GM21717 (cell line): ENCODE measurements around the gene NEDD9.

ENCODE experiments used
- ATAC-seq: cut with Tn5 transposase; IDR thresholded peaks from one replicate; pipeline ENCODE4 v1.9.1; 2021; ENCODE audit warnings: mild to moderate bottlenecking, moderate library complexity; ENCODE audit not compliant: unreplicated experiment

Gene NEDD9

DNA sequence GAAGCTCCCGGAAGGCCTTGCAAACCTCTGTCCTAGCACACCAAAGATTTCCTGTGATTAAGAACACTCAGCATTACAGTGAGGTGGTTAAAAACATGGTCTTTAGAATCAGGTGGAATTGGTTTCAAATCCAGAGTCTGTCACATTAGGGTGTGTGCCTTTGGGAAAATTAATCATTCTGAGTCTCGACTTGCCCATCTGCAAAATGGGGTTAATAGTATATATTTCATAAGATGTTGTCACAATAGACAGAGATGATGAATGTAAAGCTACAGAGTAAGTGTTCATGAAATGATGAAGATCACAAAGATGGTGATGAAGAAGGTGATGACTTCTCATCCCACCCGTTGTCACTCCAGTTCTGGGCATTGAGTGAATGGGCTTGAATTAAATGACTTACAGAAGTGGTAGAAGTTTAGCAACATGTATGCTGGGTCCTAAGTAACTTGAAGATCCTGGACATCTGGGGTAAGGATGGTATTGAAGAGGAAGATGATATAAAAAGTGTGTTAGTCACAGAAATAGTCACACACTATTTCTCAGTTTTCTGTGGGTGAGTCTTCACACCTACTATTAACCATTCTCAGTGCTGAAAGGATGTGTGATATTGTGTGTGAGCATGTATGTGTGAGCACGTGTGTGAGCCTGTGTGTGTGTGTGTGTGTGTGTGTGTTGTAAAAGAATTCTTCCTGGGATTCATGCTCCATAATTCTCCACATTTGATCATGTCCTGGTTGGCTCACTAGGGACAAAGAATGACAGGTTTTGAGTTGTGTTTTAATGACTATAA is 28.0 kb upstream of the NEDD9 start:
- no peak for ATAC-seq

DNA sequence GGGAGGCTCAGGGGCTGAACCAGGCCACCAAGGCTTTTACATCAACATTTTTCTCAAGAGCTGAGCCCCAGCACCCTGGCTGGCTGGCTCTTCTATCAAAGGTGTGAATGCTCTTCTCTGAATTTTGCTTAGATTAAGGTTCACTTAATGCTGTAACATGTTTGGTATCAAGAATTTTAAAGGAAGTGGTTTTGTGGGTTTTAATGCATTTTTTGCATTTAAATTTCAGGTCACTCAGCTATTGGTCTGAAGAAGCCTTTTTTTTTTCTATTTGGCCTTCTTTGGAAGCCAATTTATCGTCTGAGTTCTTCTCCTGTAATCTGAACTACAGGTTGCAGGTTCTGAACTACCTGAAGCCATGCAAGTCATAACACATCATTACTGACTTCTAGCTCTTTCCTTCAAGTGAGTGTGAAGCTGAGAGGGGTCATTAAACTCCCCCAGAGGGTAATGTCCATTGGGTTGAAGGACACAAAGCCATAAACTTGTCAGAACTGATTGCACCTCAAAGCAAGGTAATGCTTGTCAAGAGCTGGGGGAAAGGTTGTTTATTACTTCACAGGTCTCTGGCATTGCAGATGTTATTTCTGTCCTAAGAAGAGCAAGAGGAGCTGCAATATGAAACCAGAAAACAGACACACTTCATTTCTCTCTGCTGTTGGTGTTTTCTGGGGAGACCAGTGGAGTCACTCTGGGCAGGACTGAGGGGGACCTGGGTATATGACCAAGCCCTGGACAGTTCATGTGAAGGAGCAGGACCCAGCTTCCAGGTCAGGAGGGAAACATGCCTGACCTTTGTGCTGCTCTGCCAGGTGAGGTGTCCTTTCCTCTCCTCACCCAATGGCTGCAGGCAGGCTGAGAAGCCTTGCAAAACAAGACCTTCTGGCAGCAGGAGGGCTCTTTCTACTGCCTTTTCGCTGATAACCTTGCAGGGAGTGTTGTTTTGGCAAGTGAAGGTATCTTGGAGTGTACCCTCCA is 26.1 kb upstream of the NEDD9 start:
- ATAC-seq: peak; percentile 53

DNA sequence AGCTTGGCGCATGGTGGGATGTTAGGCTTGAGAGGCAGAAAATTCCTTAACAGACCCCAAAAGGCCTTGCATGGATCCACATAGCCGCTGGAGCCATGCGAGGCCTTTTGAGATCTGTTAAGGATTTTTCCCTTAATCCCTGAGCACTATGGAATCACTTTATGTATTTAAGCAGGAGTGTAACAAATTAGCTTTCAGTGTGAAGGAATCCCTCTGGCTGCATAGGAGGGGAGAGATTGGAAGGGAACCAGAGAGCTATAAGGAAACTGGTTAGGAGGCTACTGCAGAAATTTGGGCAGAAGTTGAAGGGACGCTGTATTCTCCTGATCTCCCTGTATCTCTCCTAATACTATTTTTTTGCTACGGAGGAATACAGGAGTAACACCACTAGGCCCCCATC is 23.1 kb upstream of the NEDD9 start:
- ATAC-seq: no peak

DNA sequence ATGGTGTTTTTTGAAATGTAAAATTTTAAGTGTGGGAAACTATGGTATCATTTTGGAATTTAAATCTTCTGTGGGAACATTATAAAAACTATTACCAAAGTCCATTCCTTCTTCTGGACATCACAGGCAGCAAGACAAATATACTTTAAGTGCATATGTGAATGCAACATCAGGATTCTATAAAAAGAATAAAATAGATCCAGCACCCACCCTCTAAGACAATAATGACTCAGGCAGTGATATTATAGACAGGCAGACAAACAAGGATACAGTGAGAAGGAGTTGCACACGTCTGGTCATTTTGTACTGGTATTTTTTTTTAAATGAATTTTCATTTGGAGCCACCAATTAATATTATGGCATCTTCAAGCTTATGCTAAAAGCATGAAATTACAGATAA is 21.1 kb upstream of the NEDD9 start:
- ATAC-seq: no peak

DNA sequence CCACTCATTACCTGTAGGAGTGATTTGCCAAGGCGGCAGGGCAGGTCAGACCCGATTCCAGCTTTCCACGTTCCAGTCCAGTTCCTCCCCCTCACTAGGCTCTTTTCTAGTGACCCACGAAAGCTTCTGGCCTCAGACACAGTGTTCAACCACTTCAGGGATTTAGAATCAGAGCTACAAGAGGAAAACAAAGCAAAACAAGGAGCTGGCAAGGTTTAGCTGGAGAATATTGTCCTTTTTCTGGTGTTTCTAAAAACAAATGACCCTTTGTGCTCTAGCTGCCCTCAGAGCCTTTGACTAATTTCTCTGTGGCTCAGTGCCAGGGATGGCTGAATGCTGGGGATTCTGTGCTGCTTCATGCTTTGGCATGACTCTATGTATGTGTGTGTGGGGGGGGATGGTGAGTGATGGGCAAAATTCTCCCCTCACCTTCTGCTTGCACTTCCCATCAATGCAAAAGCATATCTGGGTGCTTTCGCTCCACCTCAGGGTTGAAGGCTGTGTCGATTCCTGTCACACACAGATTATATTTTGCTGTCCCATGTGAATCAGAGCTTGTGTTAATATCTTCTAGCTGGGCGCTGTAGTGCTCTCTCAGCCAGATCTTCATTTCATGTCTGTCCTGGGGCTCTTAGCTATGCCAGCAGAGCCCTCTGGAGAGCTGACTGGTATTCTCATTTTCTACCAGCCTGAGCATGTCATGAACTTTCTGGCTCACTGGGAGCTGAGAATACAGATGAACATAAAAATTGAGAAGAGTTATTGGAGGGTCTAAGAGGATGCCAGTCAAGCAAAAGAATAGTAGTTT is 19.3 kb upstream of the NEDD9 start:
- ATAC-seq: no peak

DNA sequence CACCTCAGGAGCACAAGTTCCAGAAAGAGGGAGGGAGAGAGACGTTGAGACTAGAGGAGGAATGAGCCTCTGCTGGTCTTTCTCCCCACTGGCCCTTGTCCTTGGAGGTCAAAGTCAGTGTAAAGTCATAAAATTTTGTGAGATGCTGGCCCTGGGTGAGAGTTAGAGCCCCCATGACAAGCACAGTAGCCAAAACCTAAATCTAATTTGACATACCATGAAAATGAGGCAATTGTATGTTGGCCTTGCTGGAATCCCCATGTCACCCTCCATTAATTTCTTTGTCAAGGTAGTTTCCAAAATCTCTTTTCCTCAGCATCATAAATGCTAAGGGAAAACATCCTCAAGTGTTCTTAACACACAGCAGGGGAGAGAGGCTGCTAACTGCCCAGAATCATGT is 17.6 kb upstream of the NEDD9 start:
- ATAC-seq: no peak

DNA sequence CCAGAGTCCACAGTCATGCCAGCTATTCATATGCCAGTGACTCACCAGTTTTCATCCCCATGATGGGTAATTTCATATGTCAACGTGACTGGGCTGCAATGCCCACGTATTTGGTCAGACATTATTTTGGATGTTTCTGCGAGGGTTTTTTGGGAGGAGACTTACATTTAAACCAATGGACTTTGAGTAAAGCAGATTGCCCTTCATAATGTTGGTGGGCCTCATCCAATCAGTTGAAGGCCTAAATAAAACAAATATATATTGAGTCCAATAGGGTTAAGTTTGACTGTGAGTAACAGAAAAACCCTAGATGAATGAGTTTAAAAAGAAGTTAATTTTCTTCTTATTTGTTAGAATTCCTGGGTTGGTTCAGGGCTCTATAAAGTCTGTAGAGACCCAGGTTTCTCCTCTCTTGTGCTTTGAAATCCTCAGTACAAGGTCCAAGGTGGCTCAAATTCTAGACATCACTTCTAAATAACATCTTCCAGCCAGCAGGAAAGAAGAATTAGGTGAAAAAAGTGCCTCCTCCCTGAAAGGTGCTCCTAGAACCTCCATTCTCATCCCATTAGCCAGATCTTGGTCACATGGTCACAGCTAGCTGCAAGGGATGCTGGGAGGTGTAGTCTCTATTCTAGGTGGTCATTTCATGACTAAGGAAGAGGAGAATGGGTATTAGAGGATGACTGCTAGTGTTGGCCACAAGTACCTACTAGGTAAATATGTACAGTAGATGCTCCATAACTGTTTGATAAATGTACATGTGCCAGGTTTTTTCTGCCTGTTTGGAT is 16.7 kb upstream of the NEDD9 start:
- no peak for ATAC-seq

DNA sequence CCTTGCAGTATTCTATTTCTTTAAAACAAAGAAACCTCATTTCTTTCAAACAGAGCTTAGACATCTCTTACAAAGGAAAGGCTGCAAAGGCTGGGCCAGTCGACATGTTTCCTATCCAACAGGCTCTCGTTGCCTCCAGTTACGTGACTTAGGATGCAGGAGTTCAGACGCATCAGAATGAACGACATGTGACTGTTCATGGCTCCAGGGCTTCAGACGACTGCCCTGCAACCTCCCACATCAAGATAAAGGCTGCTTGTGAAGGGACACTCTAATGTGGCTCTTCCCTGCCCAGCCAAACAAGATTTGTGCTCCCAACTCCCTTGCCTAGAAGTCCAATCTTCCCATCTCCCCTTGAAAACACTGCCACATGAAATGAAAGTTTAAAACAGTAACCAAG is 14.3 kb upstream of the NEDD9 start:
- no peak for ATAC-seq

DNA sequence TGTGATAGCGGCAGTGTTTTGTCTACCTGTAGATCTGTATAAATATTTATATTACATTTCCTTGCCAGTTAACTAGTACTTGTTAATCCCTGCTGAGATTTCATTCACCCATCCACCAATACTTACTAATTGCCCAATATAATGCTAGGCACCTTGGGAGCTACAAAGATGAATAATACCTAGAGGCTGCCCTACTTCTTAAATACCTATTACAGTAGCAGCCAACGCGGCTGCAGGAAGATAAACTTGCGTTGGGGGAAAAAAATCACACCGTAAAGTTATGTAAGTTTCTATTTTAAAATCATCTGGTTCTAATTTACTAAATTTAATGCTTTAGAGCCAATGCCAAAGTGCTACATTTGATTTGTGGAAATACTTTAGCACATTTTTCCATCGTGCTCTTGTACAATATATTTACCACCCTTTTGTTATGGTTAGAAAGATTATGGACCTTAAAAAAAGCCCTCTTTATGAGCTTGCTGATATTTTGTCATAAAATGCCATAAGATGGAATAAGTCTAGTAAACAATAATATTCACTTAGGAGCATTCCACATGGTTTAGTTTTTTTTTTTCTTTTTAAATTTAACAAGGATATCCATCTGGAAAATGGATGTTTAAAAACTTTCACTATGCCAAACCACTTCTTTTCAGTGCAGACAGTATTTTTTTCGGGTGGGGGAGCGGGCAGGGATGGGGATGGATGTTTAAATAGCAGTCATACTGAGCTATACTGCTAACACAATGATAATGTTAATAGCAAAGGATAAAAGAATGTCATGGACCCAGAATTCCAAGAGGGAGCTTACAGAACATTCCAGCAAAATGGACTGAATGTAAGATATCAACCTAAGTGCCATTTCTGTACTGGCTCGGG is 13.2 kb upstream of the NEDD9 start:
- ATAC-seq: no peak

DNA sequence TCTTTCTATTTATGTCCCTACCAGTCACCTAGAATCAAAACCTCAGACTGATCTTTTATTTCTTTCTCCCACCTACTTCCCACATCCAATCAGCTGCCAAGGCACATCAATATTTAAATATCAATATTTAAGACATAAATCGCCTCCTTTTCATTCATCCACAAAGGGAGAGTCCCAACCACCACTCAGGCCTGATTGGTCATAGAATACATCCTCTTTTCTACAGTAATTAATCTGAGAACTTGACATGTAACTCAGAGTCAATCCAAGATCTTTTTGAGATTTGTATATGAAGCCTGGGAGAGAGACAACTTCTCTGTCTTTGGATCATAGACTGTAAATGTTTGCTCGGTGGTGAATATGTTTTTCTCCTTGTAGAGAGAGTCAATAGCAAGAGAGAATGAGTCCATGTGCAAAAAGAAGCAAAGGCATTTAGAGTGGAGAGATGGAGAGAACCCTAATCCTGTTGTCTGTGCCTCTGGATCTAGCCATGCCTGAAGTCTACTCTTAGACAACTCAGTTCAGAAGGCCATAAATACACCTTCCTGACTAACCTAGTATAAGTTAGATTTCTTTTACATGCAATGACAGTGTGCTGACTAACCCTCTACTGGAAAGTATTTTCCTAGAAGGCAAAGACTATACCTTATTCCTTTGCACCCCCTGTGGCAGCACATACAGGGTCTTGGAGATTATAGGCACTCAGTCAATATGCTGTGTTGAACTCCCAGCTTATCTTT is 12.1 kb upstream of the NEDD9 start:
- no peak for ATAC-seq

DNA sequence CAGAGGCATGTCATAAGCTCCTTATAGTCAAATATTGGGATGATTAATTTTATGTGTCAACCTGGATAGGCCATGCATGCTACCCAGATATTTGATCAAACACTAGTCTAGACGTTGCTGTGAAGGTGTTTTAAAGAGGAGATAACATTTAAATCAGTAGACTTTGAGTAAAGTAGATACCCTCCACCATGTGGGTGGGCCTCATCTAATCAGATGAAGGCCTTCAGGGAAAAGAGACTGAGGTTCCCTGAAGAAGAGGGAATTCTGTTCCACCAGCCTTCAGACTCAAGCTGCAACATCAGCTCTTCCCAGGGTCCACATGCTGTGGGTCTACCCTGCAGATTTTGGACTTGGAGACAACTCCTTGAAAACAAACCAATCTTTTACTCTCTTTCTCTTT is 11.4 kb upstream of the NEDD9 start:
- no peak for ATAC-seq

DNA sequence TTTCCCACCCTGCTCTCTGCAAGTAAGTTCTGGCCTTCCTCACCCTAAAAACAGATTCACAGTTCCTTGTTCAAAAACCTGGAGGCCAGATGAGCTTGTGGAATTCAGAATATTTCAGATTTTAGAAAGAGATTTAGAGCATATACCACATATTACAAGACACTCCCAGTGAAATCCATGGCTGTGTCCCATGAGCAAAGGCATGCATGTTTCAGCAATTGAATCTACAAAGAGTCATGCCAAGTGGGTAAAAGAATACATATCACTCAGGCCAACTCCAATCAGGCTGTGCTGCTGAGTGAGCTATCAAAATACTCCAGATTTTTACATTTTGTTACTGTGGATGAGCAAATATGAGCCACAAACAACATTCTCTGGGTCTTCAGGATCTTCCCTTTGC is 10.2 kb upstream of the NEDD9 start:
- no peak for ATAC-seq

DNA sequence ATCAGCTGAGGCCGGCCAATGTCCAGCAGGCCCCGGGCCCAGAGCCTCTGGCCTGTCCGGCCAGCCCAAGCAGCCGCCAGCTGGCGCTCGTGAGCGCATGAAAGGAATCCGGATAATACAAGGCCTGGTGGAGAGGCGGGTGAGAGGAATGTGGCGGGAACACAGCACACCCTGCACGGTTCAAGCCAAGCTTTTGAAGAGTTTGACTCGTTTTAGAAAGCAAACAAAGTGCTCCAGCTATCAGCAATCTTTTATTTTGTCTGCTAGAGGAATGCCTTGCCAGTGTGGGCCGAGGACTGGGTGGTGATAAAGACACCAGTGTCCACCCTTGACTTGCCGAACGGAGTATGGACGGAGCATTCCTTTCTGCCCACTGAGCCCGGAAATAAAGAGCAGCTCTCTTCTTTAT is 9.3 kb upstream of the NEDD9 start:
- ATAC-seq: no peak

DNA sequence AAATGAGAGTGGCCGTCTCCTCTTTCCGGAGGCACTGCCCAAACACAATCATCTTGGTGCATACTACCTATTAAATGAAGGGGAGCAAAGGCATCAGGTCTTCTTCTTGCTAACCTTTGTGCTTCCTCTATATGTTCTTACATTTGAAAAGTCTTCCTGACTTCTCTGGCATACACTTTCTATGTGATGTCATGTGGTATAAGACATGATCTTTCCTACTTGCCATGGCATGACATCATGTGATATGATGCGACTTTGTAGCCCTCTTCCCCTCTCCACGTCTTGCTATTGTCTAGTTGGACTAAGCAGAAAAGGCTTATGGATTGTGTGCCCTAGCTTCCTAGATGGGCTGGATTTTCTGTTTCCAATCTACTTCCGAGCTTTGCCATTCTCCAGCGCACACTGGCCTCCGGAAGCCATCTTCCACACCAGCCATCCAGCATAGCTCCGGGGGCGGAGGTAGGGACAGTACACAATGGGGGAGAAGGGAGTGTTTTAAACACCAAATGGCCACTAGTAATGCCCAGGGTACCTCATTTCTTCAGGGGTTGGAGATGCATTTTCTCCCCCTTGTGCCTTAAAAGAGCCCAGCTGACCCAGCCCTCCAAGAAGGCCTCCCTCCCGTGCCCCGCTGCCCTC is 8.8 kb upstream of the NEDD9 start:
- ATAC-seq: no peak

DNA sequence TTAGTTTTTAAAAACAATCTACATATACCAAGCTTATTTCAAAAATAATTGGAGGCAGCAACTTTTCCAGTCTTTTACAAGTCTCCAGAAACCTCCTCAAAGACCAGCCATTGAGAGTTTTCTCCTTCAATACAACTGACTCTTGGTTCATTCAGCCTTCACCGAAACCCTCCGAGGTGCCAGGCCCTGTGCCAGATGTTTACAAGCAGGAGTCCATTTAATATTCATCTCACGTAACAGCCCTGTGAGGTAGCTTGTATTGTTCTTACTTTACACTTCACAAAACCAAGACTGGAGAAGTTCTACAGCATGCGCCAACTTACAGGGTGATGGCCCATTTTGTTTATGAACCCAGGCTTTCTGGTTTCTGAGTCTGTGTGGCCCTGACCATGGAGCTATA is 5.5 kb upstream of the NEDD9 start:
- no peak for ATAC-seq

DNA sequence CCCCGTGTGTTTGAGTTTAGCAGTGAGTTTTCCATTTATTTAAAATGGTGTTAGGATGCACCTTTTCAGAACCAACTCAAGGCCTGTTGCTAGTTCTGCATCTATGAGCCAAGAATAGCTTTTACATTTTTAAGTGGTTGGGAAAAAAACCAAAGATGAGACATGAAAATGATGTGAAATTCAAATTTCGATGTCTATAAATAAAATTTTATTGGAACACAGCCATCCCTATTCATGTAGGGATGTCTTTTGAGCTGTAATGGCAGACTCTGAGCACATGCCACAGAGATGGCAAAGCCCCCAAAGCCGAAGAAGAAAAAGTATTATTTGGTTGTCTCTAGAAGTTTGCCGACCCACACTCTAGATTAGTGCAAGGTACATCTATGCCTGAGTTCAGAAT is 5.0 kb upstream of the NEDD9 start:
- no peak for ATAC-seq

DNA sequence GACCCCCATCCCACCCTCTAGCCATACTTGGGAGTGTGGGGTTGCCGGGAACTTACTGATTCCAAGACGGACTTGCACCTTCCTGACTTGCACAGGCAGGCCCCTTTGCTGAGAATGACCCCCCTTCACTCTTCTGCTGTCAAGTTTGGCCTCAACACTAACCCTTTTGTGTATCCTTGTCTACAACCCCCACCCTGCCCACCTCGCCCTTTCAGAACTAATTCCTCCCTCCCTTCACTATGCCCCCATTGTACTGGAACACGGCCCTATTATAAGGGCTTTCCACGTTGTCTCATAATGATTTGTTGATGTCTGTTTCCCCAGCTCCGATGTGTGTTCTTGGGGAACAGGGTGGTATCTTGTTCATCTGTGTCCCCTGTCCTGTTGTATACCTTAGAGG is 4.4 kb upstream of the NEDD9 start:
- no peak for ATAC-seq

DNA sequence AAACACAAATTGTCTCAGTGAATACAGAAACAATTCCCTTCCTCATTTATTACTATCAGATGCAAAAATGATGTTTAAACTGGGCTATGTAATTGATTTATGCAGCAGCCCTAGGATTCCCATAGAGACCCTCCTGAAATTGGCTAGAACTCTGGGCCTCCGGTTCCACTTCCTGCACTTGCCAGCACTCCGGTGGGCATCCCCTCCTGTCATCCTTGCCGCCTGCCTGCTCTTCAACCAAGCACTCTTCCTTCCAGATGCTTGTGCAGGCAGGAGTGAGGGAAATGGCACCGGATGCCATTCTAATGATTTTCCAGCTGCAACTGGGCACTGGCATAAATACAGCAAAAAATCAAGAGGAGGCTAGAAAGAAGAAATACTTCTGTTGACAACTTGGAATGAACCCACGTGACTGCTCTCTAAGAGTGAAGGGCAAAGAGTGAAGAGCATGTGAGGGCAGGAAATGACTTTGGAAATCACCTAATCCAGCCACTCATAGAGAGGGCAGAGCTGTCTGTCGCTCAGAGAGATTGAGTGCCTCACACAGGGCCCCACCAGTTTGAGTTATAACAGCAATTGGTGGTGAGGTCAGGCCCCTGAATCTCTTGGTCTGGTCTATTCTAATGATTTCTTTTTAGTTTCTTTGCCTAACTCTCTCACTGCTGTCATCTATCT is 3.7 kb upstream of the NEDD9 start:
- ATAC-seq: no peak
